GM19438 (cell line): ENCODE data around the gene TMEM191C.
"Not testable (repeated sequence)": the region's sequence is repeated elsewhere in the genome, so short reads cannot be mapped to it uniquely, and the experiment has no call there.

Source experiments
- ATAC-seq: cut with Tn5 transposase; IDR thresholded peaks from one replicate; pipeline ENCODE4 v1.9.1; 2021; ENCODE audit warnings: low read depth; ENCODE audit not compliant: unreplicated experiment

The TMEM191C gene

GRCh38 chr22:21467337-21468193 lies at the start of gene TMEM191C:
Gene TMEM191C (plus strand): TSS chr22:21467387. CDS start chr22:21467460, 73 bp downstream.
- ATAC-seq = not testable (repeated sequence)

GRCh38 chr22:21417853-21418252 lies 49.3 kb upstream of the TMEM191C start:
- ATAC-seq = peak; percentile 37

- ATAC-seq = not testable (repeated sequence)
Measured at GRCh38 chr22:21418974-21419638, 48.1 kb upstream of the TMEM191C start.

GRCh38 chr22:21420180-21420763 lies 46.9 kb upstream of the TMEM191C start:
- not testable (repeated sequence) for ATAC-seq

- not testable (repeated sequence) for ATAC-seq
Measured at GRCh38 chr22:21424084-21424709, 43.0 kb upstream of the TMEM191C start.

- not testable (repeated sequence) for ATAC-seq
Measured at GRCh38 chr22:21434378-21435233, 32.6 kb upstream of the TMEM191C start.

GRCh38 chr22:21435998-21436810 lies 31.0 kb upstream of the TMEM191C start:
- not testable (repeated sequence) for ATAC-seq

- not testable (repeated sequence) for ATAC-seq
Measured at GRCh38 chr22:21438013-21438412, 29.2 kb upstream of the TMEM191C start.

- ATAC-seq = not testable (repeated sequence)
Measured at GRCh38 chr22:21440018-21440636, 27.1 kb upstream of the TMEM191C start.

- not testable (repeated sequence) for ATAC-seq
Measured at GRCh38 chr22:21440676-21441075, 26.5 kb upstream of the TMEM191C start.

- ATAC-seq = not testable (repeated sequence)
Measured at GRCh38 chr22:21441170-21441569, 26.0 kb upstream of the TMEM191C start.

- ATAC-seq = not testable (repeated sequence)
Measured at GRCh38 chr22:21442123-21442522, 25.1 kb upstream of the TMEM191C start.

- not testable (repeated sequence) for ATAC-seq
Measured at GRCh38 chr22:21442646-21443045, 24.5 kb upstream of the TMEM191C start.

GRCh38 chr22:21443057-21443734 lies 24.0 kb upstream of the TMEM191C start:
- no peak for ATAC-seq

GRCh38 chr22:21443735-21444421 lies 23.3 kb upstream of the TMEM191C start:
- no peak for ATAC-seq

GRCh38 chr22:21444701-21445436 lies 22.3 kb upstream of the TMEM191C start:
- no peak for ATAC-seq
